A172 (cell line): Measurements from ENCODE around the gene MORC1. TPM values are rescaled to one million over a fixed set of nuclear protein-coding genes. Genes with fewer than 3 reads are reported as not detected.
"Not testable (repeated sequence)": the region's sequence is repeated elsewhere in the genome, so short reads cannot be mapped to it uniquely, and the experiment has no call there.

Experiments used
- DNase-seq: peaks from one replicate; pipeline ENCODE4 v3.0.0-alpha.2; 2015; ENCODE audit warnings: low spot score
- total RNA-seq: library from RNA; depleted of rRNA; stranded (reverse); fragments of >200 nt; shearing (Covaris generic); gene quantifications from 2 replicates; pipeline ENCODE4 v1.2.3, GENCODE V29; 2014; rRNA removed

MORC1 gene, protein sequence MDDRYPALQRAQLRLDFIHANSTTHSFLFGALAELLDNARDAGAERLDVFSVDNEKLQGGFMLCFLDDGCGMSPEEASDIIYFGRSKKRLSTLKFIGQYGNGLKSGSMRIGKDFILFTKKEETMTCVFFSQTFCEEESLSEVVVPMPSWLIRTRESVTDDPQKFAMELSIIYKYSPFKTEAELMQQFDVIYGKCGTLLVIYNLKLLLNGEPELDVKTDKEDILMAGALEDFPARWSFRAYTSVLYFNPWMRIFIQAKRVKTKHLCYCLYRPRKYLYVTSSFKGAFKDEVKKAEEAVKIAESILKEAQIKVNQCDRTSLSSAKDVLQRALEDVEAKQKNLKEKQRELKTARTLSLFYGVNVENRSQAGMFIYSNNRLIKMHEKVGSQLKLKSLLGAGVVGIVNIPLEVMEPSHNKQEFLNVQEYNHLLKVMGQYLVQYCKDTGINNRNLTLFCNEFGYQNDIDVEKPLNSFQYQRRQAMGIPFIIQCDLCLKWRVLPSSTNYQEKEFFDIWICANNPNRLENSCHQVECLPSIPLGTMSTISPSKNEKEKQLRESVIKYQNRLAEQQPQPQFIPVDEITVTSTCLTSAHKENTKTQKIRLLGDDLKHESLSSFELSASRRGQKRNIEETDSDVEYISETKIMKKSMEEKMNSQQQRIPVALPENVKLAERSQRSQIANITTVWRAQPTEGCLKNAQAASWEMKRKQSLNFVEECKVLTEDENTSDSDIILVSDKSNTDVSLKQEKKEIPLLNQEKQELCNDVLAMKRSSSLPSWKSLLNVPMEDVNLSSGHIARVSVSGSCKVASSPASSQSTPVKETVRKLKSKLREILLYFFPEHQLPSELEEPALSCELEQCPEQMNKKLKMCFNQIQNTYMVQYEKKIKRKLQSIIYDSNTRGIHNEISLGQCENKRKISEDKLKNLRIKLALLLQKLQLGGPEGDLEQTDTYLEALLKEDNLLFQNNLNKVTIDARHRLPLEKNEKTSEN
- total RNA-seq: not detected in 2 replicates

DNA sequence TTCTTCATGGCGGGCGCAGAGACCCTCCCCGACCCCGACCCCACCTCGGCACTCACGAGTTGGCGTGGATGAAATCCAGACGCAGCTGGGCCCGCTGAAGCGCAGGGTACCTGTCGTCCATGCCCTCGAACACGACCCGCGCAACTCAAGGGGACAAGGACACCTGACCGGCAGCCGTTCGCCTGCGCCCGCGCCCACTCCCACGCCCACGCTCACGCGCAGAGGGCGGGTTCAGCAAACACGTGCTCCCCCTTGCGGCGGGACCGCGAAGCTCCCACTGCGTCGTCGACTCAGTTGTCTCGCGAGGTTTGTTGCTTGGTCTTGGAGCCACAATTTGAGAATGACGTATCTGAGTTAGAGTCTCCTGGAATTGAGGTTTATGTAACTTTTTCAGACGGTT, at the start of gene MORC1:
Gene MORC1 (minus strand): TSS at position 196 of the 400 bp plus-strand sequence. CDS start 75 bp downstream, at position 121.
- DNase-seq: no peak

DNA sequence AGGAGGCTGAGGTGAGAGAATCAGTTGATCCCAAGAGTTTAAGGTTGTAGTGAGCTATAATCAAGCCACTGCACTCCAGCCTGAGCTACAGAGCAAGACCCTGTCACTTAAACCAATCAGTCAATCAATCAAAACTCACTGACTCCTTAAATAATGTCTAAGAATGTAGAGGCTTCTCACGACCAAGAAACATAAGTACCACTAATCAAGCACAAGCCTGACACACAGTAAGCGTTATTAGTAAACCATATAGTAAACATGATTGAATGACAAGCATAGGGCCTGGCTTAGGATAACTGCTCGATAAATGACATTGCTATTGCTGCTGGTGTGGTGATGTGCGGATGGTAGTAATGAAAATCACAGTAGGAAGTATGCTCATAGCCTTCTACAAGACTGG, 48.0 kb upstream of the MORC1 start:
- no peak for DNase-seq

DNA sequence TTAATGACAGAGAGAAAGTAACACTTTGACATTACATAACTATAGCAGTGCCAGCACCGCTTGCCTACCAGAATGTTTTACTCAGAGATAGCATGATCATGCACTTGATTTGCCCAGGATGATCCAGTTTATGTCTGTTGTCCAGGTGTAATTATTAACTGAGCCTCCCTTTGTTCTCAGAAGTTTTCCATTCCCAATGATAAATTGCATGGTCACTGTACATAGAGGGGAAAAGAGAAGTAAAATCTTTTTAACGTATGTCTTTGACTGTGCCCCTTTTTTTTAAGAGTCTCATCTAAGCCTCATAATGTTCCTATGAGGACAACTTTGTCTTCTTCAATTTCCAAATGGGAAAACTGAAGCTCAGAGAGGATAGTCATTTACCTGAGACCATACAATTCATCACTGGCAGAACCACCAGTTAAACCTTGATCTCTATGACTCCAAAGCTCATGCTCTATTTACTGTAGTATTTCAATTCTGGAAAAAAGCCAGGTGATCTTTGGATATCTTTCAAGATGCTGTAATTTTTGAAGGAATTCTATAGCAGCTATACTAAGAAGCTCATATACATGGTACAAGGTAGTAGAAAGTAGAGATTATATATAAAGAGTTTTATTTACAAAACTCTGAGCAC, 43.7 kb upstream of the MORC1 start:
- no peak for DNase-seq

DNA sequence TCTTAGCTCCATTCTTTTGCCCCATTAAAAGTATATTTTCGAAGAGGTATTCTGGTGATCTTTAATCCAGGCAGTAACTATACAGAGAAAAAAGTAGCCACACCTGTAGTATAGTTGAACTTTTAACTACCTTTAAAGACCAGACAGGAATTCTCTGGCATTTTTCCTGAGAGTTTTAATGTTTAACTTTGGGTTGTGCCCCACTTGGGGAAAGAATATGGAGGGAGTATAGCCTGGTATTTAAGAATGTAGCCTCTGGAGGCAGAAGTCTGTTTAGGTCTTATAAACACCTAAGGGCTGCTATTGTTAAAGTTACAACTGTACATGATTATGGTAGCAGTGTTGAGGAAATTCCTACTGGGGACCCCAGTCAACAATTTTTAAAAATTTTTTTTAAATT, 37.9 kb upstream of the MORC1 start:
- no peak for DNase-seq

DNA sequence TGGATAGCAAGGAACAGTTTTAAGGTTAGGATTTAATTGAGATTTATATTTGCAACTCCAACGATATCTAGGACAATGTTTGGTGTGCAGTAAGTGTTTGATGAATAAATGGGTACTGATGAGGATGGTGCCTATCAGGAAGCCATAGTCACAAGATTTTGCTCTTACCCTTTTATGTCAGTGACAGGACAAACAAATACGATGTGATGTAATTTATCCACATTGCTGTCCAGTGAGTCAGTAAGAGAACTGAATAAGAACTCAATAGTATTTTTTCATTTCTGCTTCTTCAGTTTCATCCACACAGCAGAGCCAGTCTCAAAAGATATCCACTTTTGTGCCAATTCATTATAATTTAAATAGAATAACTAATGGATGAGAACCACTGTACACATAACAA, 37.0 kb upstream of the MORC1 start:
- peak; percentile 31 for DNase-seq

DNA sequence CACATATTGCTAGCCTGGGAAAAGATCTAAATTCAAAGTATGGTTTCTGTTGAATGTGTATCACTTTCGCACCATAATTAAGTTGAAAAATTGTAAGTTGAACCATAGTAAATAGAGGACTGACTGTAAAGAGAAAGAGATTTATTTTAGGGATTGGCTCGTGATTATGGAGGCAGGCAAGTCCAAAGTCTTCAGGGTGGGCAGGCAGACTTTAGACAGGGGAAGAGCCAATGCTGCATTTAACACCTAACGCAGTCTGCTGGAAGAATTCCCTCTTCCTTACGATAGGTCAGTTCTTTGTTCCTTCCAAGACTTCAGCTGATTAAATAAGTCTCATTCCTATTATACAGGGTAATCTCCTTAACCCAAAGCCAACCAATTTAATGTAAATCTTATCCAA, 34.4 kb upstream of the MORC1 start:
- no peak for DNase-seq

DNA sequence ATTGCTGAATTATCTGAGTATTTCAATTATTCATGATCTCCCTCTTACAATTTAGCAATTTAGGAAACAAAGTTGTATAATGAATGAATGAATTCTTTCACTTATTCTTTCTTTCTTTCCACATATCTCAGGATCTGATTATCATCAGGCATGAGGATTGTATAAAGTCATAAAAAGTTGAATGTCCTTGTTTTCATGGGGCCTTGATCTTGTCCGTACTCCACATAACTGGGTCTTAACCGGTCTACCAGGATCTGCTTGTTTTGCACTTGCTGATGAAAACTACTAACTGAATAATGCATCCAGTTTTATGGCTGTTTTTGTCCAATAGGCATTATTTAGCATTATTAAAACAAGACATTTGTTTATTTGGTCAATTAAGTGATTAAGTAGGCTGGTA, 31.1 kb upstream of the MORC1 start:
- no peak for DNase-seq

DNA sequence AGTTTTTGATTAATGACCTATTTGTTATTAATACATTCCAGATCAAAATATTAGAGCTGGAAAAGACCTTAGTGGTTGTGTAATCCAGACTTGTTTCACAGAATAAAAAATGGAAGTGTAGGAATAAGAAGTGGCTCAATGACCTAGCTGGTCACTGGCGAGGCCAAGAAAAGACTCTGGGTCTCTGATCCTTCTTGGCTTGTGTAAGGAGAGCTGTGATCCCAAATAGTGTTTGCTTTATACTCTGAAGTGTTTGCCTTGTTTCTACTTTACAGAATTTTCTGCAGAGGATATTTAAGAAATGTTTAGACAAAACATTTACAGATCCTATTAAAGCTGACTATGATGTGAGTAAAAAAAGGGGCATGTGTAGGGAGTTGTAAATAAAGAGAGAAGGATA, 25.7 kb upstream of the MORC1 start:
- DNase-seq: no peak

DNA sequence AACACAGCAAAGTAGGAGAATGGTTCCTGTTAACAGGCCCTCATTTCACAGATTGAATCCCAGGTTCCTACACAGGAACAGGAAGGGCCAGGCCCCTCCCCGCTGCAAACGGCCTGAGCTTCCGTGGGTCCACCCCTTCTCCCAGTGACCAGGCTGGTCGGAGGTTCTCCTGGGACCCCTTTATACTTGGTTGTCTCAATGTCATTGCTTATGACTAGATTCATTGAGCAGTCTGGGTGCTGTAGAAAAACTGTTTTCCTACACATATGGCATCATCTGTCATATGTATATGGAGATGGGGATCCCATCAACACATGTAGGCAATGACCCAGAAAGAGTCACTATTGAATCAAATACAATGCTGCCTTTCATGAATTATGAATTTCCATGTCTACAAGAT, 22.4 kb upstream of the MORC1 start:
- DNase-seq: no peak

DNA sequence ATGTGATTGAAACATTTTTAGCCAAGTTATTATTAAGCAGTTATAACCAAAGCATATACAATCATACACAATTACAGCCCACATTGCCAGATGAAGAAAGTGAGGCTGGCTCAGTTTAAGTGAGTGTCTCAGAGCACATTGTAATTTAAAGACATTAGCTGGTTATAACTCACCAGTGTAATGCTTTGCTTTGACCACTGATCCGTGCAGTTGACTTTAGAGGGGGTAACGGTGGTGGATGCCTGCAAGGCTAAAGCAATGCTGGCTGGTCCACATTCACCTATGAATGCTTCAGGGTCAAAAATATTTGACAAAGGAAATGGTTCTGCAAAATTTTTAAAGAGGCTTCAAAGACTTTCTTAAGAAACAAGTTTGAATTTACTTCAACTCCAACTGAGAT, 19.8 kb upstream of the MORC1 start:
- DNase-seq: no peak

DNA sequence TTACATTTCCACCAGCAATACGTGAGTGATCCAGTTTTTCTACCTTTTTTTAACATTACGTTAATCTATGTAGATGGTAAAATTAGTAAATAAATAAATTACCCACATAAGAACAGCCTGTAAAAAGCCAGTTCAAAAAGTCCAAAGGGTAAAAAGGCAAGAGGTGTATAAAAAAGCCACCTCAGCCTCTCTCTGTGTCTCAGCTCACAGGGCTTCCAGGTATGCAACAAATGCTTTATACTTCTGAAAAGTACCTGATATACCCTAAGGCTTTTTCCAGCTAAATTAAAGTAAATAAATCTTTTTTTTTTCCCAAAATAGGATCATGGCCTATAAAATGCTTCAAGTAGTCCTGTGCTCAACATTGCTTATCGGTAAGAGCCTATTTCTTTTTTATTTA, 18.6 kb upstream of the MORC1 start, which contains the start of gene C3orf85:
Gene C3orf85 (plus strand): TSS at position 197 of the 400 bp plus-strand sequence. CDS start 129 bp downstream, at position 326.
- DNase-seq: no peak

DNA sequence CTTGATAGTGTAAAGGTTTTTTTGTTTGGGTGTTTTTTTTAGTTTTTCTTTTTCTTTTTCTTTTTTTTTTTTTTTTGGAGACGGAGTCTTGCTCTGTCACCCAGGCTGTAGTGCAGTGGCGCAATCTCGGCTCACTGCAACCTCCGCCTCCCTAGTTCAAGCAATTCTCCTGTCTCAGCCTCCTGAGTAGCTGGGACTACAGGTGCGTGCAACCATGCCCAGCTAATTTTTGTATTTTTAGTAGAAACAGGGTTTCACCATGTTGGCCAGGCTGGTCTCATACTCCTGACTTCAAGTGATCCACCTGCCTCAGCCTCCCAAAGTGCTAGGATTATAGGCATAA, 15.5 kb upstream of the MORC1 start:
- DNase-seq: not testable (repeated sequence)

DNA sequence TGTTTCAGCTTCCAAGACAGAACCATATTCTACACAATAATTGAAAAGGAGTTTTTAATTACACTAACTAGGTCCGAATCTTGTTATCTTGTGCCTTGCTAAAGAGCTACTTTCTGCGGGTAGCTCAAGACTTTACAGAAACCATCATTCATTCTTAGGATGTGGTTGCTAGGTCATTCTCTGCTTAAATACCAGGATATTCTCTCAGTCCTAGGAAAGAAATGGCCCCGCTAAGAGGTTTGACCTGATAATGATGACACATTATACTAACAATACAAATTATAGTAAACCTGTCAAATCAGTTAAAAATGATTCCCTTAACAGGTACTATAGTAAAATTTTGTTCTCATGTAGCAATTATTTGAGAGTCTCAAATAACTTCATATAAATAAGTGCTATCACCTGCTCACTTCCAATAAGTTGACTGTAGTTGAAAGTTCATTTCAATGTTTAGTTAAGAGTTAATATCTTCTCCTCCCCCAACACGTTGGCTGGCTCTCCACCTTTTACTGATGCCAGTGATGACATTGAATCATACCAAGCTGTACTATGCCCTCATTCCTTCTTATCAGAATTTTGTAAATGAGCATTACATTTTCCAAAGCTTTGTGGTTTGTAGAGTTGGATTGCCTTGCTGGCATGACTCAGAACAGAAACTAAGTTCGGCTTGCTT, 15.0 kb upstream of the MORC1 start:
- peak; percentile 85 for DNase-seq

DNA sequence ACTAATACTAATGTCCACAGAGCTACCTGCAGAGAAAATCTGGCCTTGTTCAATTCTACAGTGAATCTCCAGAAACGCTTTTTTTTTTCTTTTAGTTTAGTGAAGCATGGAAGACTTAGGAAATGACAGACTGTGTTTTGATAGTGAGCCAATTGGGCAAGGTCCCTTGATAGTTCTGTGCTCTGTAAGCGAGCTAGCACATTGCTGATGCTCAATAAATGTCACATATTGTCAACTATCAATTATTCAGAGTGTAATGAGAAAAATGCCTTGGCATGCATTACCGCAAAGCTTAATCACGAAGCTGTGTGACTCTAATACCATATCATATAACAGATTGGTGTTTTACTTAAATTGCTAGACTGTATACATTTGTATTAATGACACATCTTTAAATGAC, 13.3 kb upstream of the MORC1 start:
- no peak for DNase-seq

DNA sequence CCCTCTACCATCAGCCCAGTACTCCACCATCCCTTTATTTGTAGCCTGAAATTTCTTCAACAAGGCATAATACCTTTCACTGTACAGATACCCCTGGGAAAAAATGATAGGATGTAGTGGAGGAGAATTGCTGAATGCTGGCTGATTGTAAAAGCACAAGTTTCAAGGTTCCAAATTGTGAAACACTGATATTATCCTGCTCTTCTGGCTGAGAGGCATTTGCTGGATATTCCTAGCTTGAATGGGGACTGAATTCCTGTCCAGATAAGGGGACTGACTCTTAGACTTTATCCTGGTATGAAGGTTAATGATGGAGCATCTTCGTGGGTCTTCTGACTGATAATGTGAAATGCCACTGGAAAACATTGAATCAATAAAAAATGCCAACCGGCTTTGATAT, 9.6 kb upstream of the MORC1 start:
- no peak for DNase-seq

DNA sequence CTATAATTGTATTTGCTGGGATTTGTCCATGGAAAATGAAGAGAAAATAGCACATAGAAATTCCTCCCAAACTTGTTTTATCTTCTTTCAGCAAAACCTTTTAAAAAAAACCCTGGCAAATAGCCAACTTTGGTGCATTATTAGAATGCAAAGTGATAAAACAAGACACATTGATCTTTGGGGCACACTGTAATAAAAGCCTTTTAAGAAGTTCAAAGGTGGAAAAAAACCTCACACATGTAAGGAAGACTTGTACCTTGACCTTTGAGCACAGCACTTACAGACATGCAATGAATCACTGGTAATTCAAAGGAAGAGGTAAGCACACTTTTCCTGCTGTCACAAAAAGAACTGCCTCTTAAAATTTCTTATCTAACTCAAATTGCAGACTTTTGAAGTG, 8.0 kb upstream of the MORC1 start:
- DNase-seq: no peak

DNA sequence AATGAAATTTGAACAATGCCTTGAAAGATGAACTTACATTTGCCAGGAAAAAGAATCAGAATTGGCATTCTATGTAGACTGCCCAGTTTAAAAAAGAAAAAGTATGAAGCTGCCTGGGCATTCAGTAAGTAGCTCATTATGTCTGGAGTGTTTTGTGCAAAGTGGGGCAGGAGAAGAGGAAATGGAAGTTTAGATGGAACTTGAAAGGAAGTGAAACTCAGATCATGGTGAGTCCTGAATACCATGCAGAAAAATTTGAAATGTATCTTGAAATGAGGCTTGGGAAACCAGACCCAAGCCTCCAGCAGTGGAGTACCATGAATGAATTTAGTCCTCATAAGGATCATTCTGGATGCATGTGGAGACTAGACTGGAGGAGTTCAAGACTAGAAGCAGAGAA, 4.8 kb upstream of the MORC1 start:
- DNase-seq: no peak

DNA sequence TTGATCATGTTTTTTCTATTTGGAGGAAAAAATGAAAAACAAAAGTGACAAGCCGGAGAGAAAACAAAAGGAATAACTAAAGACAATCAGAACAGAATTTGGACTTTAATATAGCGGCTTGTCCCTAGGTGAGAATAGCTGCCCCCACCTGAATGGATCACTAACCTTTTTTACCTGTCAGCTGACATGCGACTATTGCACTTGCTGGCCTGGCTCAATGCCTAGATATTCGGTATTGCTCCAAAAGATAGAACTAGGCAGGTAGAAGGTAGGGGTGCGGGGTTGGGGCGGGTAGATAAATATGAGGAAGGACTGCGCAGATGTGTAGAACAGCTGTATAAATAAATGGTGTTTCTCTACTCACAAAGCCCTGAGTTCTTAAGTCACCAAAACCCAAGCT, 650 bp upstream of the MORC1 start:
- no peak for DNase-seq

DNA sequence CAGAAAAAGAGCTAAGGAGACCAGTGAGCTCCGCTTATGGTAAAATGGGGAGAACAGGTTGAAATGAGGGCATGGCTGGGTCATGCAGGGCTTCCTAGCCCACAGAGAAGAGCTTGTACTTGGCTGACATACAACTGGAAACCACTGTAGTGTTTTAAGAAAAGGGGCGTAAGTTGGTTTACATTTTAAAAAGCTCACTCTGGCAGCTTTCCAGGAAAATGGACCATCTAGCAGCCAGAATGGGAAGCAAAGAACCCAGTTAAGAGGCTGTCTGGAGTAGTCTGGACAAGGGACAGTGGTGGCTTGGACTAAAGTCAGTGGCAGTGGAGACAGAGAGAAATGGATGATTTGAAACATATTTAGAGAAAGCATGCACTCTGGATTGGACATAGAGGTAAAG, 1.9 kb downstream of the MORC1 start:
- no peak for DNase-seq

DNA sequence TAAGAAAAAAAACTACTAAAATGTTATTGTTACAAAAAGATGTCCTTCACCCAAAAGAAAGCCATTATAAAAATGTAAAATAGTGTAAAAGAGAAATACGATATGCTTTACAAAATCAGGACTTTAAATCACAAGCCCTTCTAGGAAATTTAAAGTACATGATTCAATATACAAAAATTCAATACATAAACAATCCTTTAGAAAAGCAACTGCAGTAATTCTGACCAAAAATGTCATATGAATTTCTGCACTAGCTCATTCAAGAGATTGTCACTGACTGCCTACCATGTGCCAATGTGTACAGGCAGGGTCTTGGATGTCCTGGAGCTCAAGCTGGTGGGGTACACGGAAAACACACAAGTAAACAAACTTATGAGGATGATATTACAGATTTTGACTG, 2.5 kb downstream of the MORC1 start:
- DNase-seq: no peak

DNA sequence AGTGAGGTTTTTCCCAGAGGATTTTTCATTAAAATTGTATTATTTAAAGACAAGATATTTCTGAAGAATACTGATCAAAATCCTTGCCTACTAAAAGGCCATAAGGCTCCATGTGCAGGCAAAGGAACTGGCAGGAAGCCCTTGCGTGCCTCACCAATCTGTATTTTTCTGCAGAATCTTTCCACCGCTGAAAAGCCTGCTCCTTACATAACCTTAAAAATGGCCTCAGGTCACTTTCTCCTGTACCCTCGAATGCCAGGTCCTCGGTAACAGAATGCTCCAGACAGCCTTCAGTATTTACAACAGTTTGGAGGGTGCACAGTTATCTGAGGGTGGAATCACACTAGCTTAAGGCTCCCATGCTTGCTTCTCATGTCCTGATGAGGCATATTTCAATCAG, 3.2 kb downstream of the MORC1 start:
- no peak for DNase-seq
